GM03348 (cell line): ENCODE measurements around the gene PTPN1.
"Not testable (repeated sequence)": the region's sequence is repeated elsewhere in the genome, so short reads cannot be mapped to it uniquely, and the experiment has no call there.

Experiments used
- DNase-seq: peaks from one replicate; pipeline ENCODE4 v3.0.0; 2012; ENCODE audit warnings: low spot score

PTPN1 gene

DNA sequence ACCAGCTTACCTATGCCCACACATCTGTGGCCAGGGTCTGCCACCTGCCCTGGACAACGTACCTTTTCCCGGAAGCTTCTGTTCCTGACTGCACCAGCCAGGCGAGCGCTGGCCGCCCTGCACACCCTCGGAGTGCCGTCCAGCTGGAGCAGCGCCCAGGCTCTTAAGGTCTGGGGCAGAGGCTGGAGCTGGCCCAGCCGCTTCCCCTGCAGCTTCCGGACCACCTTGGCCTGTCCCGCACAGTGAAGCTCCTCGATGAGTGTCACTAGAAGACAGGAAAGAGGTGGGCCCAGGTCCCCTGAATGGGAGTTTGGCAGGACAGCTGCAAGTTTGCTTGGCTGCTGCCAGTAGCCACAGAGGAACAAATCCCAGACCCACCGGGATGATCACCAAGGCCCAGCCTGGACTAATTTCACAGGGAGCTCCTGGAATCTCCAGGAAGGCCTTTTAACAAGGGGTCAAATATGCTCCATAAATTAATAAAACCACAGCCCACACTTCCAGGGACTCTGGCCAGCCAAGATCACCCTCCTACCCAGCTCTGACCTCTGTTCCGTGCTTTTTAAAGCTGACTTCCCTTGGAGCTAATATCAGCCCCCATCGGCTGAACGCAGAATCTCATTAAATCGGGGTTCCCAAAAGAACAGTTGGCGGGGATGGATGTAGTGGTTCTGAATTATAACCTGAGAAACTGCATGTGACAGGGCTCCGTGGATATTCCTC is 82.3 kb downstream of the PTPN1 start:
- no peak for DNase-seq

DNA sequence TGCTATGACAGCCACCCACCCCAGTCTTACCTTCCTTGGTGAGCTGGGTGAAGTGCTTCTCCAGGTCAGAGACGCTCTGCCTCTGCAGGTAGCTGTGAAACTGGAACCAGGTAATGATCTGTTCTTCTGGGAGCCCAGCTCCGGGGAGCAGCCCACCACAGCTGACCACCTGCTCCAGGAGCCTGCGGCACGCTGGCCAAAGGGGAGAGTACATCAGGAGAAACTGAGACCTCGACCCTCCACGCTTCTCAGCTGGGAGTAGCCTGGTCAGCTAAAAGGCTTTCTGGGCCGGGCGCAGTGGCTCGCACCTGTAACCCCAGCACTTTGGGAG is 82.8 kb downstream of the PTPN1 start:
- no peak for DNase-seq

DNA sequence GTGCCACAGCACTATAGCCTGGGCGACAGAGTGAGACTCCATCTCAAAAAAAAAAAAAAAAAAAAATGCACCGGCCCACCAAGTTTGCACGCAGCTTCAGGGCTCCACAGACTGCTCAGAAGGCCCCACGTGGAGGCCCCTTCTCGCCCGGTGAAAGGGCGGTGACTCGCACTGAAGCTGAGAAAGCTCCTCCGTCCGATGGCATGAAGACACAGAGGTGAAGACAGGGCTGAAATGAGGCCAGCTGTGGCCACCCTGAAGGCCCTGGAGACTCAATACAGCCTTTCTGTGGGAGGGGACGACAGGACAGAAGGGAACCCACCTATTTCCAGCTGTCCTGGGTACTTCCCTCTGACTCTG is 84.0 kb downstream of the PTPN1 start:
- DNase-seq, result no peak

DNA sequence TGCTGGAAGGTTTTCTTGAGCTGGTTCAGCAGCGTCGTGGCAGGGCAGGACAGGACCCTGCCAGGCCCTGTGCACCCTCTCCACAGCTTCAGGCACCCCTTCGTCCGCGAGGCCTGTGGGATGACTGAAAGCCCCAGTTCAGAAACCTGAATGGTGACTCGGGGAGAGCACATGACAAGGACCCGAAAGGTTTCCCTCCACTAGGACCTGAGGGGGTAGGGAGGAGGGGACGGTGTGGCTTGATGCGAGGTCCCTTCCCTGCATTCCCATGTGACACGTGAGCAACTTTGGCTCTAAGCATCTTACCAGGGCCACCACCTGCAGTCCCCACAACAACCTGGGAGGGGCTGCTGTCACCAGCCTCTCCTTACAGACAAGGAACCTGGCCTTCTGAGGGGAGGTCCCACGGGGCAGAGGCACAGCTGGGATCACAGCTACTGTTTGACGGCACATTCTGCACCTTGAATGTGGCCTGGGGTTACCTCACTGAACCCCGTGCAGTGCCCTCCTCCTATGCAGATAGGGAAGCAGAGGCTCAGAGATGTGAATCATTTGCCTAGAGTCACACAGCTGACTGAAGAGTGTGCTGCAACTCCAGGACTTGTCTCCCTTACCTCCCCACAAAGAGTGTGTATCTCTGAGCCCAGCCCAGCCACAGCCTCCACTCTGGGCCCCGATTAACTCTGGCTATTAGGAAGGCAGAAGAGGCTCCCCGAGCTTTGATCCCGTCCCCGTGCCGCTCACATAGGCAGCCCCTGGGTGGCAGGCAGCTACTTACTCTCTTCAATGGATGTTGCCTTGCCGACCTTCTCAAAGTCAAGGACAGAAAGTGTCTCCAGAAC is 84.6 kb downstream of the PTPN1 start:
- no peak for DNase-seq

DNA sequence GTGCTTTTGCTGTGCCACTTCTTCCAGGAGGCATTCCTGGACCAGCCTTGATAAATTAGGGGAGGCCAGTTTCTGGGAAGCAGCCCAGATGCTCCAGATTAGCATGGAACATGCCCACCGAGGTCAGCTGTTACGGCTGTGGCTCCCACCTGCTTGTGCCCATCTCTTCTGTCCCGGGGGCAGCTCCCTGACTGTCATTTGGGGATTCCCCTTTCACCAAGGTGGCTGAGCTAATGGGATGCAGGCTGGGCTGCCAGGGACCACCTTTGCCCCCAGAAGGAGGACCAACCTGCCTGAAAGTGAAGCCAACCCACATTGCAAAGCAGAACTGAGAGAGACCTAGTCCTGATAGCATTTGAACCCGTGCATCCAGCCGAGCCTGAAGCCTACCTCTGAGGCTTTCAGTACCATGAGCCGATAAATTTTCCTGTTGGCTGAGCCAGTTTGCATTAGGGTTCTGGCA is 85.3 kb downstream of the PTPN1 start:
- no peak for DNase-seq

DNA sequence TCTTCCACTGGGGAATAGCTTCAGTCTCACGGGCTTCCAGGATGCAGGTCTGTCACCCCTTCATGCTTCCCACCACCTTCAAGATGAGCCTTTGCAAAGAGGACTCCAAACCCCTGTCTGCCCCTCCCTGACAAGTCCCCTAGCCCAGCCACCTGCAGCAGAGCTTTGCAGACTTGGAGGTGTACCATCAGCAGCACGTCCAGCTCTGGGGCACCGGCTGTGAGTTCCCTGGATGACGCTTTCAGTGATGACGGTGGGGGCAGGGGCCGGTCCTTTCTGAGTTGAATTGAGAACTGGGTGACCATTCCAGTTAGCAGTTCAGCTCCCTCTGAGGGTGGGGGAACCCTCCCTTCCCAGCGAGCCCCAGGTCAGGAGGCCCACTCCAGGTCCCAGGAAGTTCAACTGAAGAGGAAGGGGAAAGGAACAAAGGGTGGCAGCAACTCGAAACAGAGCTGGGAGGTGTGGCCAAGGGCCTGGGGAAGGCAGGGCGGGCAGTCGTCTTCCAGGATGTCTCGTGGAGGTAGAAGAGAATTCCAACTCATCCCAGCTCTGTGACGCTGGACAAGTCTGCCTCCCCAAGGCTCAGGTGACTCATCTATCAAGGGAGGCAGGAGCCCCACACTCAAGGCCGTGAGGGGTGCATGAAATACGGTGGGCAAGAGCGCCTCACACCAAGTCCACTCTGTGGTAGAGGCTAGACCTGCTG is 86.0 kb downstream of the PTPN1 start:
- no peak for DNase-seq

DNA sequence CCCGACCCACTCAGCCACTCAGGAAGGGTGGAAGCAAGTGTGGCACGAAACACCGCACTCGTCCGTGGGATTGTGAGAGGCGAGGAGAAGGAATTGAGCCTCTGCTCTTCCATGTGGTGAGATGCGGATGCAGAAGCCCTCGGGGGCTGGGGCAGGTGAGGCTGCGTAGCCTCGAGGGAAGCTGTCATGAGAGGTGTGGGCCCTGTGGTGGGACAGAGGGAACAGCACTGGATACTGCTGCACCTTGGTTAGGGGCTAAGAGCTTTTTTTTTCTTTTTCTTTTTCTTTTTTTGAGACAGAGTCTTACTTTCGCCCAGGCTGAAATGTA is 86.5 kb downstream of the PTPN1 start:
- DNase-seq, result no peak

DNA sequence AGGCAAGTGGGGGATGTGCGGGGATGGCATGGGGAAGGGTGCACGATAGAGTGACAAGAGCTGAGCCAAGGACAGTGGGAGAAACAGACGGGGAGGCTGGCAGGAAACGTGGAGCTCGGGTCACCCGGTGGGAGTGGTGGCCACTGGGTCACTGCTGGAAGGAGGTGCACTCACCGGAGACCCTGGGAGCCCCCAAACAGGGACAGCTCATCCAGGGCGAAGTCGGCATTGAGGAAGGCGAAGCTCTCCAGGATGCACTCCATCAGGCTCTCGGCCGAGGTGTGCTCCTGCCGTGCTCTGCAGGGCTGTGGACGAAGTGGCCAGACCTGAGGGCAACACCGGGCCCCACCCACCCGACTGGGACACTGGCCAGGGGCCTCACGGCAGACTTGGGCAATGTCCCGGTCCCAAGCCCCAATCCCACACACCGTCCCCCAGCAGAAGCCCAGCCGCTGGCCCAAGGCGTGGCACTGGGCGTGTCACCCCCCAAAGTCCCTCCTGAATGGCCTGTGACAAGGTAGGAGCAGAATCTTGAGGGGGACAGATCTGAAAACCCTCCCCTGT is 87.3 kb downstream of the PTPN1 start:
- DNase-seq, result no peak

DNA sequence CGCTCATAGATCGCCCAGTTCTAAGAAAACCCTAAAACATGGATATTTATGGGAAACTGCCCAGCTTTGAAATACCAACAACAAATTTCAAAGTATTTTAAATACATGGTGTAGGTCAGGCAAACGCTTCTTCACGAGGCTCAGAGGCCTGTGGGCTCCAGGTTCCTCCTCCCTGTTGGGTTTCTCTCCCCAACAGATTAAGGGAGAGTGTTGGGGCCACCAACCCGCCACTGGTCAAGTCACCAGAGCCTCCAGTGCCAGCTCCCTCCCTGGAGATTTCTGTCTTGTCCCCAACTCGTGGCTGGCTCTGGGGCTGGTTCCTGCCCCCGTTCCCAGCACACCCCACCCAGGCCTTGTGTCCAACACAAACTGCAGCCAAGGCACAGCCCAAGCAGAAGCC is 87.9 kb downstream of the PTPN1 start:
- no peak for DNase-seq

DNA sequence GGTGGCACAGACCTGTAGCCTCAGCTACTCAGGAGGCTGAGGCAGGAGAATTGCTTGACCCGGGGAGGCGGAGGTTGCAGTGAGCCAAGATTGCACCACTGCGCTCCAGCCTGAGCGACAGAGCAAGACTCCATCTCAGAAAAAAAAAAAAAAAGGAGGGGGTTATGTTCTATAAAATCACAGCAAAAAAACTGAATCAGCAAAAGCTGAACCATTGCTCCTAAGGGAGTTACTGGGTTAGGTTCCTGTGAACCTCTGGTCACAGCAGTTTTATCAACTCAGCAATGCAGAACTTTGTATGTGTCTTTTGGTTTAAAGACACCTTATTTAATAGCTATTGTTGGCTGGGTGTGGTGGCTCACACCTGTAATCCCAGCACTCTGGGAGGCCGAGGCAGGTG is 88.6 kb downstream of the PTPN1 start:
- not testable (repeated sequence) for DNase-seq

DNA sequence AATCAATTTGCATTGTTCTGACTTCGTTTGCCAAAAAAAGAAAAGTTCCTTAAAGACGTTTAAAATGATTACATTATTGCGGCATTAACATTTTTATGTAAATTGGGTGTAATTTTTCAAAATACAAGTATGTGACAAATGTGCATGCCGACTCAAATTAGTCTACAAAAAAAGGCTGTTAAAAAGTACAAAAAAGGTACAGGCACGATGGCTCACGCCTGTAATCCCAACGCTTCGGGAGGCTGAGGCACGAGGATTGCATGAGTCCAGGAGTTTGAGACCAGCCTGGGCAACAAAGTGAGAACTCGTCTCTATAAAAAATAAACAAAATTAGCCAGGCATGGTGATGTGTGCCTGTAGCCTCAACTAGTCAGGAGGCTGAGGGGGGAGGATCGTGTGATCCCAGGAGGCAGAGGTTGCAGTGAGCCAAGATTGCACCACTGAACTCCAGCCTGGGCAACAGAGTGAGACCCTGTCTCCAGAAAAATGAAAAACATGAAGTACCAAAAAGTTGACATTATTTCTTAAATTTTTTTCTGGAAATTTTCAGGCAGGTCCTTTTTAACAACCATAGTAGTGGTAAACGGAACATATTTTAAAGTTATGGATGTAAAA is 90.2 kb downstream of the PTPN1 start:
- DNase-seq, result no peak

DNA sequence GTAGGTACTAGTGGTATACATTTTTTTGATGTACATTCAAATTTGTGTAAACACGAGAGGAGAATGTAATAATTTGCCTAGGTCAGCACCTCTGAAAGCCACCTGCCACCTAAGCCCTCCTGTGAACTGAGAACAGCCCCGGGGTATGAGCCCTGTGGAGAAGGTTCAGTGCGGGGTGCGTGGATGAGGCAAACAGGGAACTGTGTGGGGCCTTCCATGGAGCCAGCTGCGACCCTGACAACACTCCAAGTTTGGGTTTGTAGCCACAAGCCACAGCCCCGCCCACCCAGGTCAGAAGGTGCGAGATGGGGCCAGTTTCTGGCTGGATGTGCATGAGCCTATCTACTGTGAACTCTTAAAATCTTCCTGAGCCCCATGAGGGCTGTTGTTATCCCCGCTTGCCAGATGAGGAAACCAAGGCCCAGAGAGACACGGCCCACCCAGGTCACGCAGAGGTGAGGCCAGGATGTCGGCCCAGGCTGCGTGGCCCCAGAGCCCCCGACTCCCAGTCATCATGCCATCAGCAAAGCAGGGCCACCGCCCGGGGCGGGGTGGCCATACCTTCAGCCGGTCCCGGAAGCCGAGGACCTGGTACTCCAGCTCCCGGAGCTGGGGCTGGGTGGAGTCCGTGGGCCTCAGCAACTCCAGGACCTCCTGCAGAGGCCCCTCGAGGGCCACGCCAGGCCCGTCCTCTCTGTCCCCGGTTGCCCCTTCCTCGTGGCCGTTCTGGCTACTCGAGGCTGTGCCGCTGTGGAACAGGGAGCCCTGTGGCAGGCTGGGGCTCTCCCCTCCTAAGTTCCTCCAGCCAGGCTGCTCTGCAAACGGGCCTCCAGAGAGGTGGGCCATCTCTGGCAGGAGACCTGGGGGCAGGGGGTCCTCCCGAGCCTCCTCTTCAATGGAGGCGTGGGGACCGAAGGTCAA is 91.6 kb downstream of the PTPN1 start:
- DNase-seq, result no peak

DNA sequence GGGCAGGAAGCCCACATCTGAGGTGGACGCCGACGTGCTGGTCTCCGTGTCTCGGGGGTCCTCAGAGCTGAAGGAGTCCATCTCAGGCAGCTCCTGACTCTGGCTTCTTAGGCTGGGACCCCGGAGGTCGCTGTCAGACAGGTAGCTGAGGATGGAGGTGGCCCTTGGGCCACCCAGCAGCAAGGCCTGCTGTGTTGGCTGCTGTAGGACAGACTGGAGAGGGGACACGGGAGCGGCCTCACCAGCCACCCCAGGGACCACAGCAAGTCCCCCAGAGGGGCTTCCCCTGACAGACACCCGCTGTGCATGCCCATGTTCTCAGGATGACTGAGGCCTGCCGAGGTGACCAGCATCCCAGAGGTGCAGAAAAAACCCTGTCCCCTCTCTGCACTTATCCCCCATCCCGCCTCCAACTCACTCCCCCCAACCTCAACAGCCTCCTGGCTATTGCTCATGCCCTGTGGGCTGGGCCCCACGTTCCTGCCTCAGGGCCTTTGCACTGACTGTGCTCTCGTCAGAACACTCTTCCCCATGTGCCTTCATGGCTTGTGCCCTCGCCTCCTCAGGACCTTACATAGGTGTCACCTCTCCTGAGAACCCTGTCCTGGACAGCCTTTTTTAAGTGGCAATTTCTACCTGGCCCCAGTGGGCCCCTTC is 92.4 kb downstream of the PTPN1 start:
- no peak for DNase-seq

DNA sequence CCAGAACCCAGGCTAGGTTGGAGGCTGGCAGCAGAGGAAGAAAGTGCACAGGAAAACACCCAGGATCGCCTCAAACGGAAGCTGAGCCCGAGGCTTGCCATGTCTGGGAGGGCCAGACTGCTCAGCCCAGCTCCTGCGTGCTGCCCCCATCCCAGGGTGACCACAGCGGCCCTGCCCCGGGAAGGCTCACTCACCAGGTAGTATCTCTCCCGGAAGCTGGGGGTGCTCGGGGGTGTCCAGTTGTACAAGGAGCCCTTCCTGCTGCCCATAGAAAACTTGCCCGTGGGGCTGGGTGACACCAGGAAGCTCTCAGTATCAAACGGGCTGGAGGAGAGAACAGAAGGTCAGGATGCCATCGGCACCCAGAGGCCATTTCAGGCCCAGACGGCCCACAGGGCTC is 94.3 kb downstream of the PTPN1 start:
- no peak for DNase-seq

DNA sequence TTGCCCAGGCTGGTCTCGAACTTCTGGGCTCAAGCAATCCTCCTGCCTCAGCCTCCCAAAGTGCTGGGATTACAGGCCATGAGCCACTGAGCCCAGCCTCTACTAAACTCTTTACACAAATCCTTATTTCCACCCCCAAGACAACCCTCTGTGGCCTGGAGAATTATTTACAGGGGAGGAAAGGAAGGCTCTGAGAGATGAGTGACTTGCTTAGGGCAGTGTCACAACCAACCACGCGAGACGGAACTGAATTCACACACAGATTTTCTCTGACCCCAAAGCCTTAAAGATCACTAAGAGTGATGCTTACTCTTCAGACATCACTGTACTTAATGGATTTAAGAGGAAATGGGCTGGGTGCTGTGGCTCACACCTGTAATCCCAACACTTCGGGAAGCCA is 95.0 kb downstream of the PTPN1 start:
- no peak for DNase-seq

DNA sequence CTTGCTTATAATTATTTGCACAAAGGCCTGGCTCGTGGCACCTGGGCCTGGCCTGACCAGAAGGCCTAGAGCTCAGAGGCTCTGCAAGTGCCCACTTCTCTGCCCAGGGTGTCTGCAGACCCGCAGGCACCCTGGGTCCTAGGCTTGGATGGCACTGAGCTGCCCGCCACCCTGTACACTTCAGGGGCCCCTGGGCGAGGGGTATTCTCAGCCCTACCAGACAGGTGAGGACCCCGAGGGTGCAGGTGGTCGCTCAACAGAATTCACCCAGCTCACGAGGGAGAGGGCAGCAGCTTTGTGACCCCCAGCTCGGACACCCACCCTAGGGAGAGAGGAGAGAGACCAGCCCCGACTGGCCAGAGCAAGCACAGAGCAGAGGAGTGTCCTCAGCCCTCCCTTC is 97.3 kb downstream of the PTPN1 start:
- no peak for DNase-seq

DNA sequence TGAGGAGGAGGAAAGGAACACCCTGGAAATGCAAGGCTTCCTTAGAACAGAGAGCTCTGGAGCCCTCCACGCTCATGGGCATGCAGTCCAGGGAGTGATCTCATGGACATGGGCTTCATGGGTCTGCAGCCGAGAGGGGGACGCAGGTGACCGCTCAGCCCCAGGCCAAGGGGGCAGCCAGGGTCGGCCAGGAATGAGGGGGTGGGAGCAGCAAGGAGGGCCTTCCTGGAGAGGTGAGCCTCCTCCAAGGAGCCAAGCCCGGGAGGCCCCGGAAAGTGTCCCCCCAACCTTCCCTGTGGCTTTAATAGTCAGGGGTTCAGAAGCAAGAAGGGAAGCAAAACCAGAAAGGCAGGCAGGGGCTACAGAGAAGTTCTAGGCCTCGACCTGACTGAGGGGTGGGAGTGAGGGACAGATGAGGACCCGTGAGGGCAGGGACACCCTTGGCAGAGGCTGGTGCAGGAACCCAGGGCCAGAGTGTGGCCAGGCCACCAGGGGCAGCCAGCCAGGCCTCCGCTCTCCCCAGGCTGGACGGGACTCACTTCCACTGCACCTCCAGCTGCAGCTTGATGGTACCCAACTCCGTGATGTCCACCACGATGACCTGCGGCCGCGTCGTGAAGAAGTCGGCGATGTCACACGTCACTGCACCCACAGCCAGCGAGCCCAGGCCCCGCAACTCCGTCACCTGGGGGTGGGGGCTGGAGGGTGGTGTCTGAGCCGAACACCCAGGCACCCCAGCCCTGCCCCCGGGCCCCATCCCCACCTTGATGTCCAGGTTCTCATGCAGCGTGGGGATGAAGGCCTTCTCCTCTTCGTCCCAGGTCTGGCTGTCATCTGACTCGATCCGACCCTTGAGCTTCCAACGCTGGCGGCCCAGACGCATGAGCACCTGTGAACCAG is 97.9 kb downstream of the PTPN1 start:
- no peak for DNase-seq

DNA sequence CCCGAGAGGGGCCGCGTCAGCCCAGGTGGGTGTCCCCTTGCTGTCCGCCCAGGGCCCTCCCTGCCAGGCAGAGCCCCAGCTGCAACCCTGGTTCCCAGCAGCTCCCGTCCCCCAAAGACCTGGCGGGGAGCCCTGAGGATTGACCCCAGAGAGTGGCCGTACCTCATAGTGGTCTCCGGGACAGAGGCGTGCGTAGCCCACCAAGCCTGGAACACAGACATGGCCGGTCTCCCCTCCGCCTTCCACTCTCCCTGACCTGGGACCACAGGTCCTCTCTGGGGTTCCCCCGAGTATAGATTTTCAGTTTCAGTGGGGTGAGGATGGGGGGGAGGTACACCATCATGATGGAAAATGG is 98.5 kb downstream of the PTPN1 start:
- no peak for DNase-seq

DNA sequence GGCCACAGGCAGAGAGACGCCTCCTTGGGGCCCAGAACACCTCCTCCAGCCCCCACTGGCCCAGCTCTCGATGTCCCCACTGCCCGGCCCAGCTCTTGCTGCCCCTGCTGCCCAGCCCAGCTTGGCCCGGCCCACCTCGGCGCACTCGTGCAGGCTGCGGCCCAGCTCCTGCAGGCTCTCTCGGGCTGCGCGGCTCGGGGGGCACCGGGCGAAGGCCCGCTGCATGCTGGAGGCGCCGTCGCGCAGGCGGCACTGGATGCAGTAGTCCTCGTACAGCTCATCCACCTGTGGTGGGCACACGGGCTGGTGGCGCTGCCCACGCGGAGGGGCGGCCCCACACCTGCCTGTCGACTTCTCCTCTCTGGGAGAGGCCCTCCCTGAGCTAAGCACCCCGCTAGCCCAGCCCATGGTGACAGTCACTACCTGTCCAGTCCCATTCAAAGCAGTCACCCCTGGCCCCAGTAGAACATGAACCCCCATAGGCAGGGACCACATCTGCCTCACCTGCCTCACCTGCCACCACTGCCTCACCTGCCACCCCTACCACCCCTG is 99.3 kb downstream of the PTPN1 start:
- no peak for DNase-seq
